NCI-H446 (cell line): Measurements from ENCODE around the gene CCDC159.

Experiments
- DNase-seq, 2 experiments: peaks; one replicate each; lab custom pipeline; 2025; lab: John Stamatoyannopoulos, UW

CCDC159 gene

DNA sequence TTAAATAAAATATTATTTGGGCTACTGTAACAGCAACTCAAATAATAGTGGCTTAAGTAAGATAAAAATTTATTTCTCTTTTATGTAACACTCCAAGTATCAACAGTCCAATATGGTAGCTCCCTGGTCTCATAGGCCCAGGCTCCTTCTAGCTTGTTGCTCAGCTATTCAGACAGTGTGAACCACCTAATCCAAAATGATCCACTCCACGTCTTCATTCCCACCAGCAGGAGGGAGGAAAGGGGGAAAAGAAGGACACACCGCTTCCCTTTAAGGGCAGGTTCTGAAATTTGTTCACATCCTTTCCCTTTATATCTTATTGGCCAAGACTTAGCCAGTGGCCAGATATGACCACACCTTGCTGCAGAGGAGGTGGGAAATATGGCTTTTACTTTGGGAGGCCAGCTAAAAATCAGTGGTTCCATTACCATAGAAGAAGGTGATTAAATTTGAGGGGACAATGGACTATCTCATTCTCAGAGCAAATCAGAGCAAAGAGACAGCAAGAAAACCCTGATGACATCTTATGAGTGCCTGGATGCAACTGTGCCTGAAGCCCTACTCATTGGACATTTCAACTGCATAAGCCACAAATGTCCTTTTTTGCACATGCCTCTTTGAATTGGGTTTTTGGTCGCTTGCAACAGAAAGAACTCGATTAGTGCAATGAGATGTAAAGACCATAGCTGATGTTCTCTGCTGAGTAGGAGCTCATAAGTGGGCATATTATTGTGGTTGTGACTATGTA is 44.8 kb downstream of the CCDC159 start:
- no peak for DNase-seq

DNA sequence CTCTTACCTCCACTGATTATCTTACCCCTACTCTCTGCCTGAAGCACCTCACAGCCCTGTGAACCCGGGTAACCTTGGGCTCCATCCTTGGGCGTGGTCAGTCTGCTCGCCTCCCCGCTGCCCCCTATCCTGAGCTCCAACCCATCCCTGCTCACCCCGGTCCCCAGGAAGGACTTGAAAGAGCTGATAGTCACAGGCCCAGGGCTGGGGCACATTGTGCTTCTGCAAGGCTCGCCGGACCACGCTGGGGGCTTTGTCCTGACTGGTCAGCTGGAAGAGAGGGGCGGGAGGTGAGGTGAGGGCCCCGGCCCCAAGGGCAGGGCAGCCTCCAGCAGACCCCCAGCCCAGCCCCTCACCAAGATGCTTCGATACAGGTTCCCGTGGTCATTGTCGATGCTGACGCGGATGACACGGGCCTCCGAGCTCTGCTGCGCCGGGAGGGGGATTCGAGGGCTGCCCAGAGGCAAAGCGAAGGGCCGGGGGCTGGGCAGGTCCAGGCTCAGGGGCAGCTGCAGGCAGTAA is 50.8 kb downstream of the CCDC159 start:
- DNase-seq: no peak

DNA sequence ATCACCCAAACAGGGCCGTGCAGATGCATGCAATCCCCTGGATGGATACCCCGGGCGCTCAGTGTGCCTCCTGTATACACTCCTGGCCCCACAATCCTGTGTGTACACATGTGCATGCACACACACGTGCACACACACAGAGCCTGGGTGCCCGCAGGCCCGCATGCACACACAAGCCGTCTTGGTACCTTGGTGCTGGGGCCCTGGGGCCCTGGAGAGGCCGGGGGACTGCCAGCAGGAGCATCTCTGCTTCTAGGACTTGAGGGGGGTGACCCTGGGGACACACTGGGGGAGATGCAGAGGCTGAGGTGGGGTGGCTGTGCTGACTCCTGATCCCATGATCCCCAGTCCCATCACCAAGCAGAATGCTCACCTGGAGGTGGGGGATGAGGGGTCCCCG is 53.3 kb downstream of the CCDC159 start:
- no peak for DNase-seq

DNA sequence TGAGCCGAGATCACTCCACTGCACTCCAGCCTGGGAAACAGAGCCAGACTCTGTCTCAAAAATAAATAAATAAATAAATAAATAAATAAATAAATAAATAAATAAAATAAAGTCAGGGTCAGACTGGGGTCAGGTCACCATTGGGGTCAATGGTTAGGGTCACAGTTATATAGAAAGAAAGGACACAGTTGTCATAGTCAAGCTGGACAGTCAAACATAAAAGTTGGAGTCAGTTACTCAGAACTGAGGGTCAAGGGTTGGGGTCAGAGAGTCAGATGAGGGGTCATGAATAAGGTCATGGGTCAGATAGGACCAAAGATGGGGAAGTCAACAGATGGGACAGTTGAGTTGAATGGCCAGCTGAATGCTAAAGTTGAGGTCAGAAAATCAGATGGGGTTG is 54.5 kb downstream of the CCDC159 start:
- no peak for DNase-seq

DNA sequence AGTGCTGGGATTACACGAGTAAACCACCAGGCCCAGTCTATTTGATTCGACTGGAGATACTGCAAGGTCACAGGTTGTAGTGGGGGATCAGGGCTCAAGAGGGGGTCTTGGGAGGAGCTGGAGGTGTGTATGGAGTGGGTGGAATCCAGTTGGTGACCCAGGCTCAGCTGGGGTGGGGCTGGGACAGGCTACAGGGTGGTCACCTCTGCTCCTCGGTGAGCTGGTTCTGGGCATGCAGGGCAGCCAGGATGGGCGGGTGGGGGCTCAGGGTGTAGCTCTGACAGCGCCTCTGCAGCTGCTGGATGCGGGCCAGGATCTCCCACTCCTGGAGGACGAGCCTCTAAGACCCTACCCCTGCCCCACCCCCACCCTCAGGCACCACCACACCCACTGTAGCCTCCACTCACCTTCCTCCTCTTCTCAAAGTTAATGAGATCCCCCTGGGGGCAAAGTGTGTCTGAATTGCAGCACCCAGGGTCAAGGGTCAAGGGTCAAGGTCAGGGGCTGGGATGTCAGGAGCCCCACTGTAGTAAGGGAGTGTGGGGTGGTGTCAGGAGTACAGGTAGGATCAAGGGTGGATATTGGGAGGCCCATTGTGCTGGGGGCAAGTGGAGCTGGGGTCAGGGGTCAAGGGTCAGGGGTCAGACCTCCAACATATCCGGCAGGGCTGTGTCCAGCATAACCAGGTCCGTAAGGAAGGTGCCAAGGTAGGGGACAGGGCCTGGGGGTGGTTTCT is 55.7 kb downstream of the CCDC159 start:
- no peak for DNase-seq
